SH-SY5Y (cell line): Measurements from ENCODE around the gene XIRP2.

ENCODE experiments used
- GATA2 ChIP-seq: IDR thresholded peaks from 2 replicates; pipeline ENCODE4 v1.6.1; 2011; ENCODE audit warnings: mild to moderate bottlenecking, low read depth, low read length
- GATA3 ChIP-seq: IDR thresholded peaks from 2 replicates; pipeline ENCODE4 v1.6.1; 2011; ENCODE audit warnings: low read depth, mild to moderate bottlenecking, low read length, moderate library complexity

GRCh38 chr2:167132906-167133555, 244.8 kb downstream of the XIRP2 start:
- no peak for TF ChIP-seq GATA3
- no peak for TF ChIP-seq GATA2
